ENCODE measurements around the gene DHDH.

GRCh38 chr19:48943081-48943480 is 9.6 kb downstream of the DHDH start:
- TF ChIP-seq EZH2 (IDR thresholded peaks at IDR 0.05; ENCODE audit: borderline replicate concordance, low read length) (no peak), CTCF (conservative IDR thresholded peaks at IDR 0.05 in 1 of 2, IDR thresholded peaks at IDR 0.05 in 1 of 2; ENCODE audit: extremely low read depth in 1 of 2, insufficient read depth in 1 of 2, low read depth in 1 of 2, low read length in 2 of 2) (no peak)

All from mammary epithelial cell (primary cell).